NCI-H146 treated with DMSO at 0.1 percent for 48 hours (cell line): Measurements from ENCODE around the gene ARHGEF1.

Experiments
- DNase-seq: peaks from one replicate; lab custom pipeline; 2025; ENCODE audit not compliant: unreplicated experiment; lab: John Stamatoyannopoulos, UW

The ARHGEF1 gene

GRCh38 chr19:41947091-41947490 is 64.1 kb downstream of the ARHGEF1 start:
- no peak for DNase-seq

DNA sequence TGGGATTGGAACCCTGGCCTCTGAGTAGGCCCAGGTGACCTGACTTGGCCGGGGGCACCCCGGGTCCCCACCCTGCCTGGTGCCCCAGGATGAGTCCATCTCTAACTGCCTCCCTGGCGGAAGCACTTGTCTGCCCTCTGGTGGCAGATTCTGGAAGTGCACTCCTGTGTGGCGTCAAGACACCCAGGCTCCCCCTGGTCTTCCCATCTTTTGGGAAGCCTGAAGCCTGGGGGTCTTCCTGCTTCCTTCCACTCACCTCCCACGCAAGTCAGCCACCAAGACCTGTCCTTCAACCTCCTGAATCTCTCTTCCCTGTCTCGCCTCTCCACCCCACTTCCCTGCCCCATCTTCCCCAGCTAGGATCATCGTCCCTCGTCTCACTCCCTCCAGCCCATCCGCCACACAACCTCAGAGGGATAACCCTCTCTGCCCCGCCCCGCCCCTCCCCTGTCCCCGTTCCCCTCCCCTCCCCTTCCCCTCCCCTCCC is 68.7 kb downstream of the ARHGEF1 start:
- peak; percentile 40 for DNase-seq

- DNase-seq: no peak
Observed at GRCh38 chr19:41955521-41955920, 72.5 kb downstream of the ARHGEF1 start.

DNA sequence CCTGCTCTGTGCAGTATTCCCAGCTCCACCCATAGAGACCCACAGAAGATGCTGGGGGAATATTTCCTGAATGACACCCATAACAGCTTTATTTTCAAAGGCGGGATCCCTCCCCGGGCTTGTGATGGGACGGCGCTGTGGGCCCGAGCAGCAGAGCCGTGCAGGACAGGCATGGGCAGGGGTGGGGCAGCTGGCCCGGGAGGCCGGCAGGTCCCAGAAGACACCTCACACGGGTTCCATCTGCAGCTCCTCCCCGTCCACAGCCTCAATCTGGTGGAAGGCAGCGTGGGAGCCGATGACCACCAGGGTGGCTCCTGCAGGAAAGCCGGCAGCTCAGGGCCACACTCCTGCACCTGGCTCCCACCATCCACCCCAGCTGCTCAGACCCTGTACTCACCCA is 73.6 kb downstream of the ARHGEF1 start:
- DNase-seq: no peak
